Measurements from ENCODE around the gene DLG2. TPM values are rescaled to one million over a fixed set of nuclear protein-coding genes. Genes with fewer than 3 reads are reported as not detected.

DLG2 gene
- total RNA-seq, 2 experiments from 2014 or later = 1.3 to 1.7 TPM

DNA sequence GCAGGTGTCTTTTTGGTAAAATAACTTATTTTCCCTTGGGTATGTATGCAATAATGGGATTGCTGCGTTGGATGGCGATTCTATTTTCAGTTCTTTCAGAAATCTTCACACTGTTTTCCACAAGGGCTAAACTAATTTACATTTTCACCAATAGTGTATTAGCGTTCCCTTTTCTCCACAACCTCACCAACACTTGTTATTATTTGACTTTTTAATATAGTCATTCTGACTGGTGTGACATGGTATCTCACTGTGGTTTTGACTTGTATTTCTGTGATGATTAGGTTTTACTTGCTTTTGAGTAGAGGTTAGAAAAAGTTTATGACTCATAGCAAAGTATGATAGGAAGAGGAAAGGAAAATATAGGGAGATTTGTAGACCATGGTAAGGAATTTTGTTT, 92.3 kb downstream of the DLG2 start:
- Mint-ChIP-seq H3K4me3 (no peak overlapping the region), H3K4me1 (no peaks in the 10 kb centered on the region), H3K36me3 (ENCODE audit: low read depth) (no peaks in the 10 kb centered on the region), H3K27ac (no peak overlapping the region), H3K27me3 (no peaks in the 10 kb centered on the region), H3K9me3 (peaks cover 11% of the 10 kb centered on the region)
- POLR2A ChIA-PET = no interaction called here
- CTCF ChIA-PET = no interaction called here
- no peak for DNase-seq

DNA sequence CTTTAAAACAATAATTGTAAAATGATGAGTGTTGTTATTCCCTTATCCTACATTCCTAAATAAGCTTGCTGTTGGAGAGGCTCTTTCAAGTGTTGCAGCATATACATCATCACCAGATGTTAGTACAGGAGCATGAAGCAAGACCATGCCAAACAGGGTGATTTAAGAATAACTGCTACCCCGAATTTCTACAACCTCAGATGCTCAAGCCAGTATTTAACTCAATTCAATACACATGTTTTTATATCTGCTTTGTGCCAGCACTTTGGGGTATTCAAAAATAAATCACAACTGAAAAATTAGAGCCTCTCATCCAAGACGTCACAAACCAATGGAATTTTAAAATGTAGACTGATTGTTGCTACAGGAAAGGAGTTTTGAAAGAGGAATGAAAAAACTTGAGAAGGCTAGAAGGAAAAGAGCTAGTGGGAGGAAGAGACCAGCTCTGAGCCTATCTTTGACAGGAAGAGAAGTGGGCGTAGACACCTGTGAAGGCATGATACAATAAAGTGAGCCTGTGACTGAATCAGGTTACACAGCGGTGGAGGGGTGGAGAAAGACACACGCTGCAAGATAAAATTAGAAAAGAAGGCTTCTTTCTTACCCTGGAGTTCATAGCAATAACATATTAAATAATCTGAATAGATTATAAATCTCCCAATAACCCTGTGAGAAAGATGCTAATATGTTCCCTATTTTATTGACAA, 95.8 kb downstream of the DLG2 start:
- H3K4me1 Mint-ChIP-seq = no peaks in the 10 kb centered on the region
- ChIA-PET POLR2A (no interaction called here), CTCF (no interaction called here)

DNA sequence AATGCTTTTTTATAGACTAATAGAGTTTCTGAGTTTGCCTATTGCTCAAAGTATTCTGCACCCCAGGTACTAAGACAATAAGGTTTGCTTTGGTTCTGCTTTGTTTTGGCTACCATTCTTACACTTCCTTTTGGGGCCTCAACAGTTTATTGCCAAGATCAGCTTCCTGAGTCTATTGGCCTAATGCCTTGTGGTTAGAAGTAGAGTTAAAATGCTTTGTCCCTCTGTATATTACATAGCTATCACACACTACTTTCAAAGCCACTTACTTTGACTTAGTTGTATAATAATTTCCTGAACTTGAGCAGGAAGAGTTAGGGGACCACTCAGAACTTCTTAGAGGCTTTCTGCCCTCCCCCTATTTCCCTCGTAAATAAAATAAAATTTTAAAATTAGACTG, 96.5 kb downstream of the DLG2 start:
- ChIA-PET CTCF (no interaction called here), POLR2A (no interaction called here)
- no peak for DNase-seq
- Mint-ChIP-seq H3K4me3 (no peak overlapping the region), H3K27me3 (no peaks in the 10 kb centered on the region), H3K4me1 (no peaks in the 10 kb centered on the region), H3K9me3 (peaks cover 9% of the 10 kb centered on the region), H3K36me3 (ENCODE audit: low read depth) (no peaks in the 10 kb centered on the region), H3K27ac (no peak overlapping the region)

More for the DNA sequence above, 95.8 kb downstream of the DLG2 start:
- Mint-ChIP-seq H3K4me3 (no peak overlapping the region), H3K27ac (no peak overlapping the region), H3K36me3 (ENCODE audit: low read depth) (no peaks in the 10 kb centered on the region), H3K9me3 (peaks cover 9% of the 10 kb centered on the region), H3K27me3 (no peaks in the 10 kb centered on the region)
- DNase-seq = no peak

DNA sequence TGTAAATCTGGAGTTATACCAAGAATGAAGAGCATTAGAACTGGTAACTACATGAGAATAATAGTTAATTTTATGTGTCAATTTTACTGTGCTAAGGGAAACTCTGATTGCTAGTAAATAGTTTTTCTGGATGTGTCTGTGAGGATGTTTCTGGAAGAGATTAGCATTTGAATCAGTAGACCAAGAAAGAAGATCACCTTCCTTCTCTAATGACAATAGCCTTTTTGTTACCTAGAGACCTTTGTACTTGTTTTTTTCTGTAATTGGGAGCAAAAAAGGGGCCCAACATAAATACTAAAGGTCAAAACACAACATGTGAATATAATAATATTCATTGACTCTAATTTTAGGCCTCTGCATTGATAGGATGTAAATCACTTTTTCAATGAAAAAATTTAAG, 100.6 kb downstream of the DLG2 start:
- H3K4me3 Mint-ChIP-seq = no peak overlapping the region
- peaks cover 5% of the 10 kb centered on the region for H3K9me3 Mint-ChIP-seq
- no peaks in the 10 kb centered on the region for H3K4me1 Mint-ChIP-seq
- H3K27ac Mint-ChIP-seq = no peak overlapping the region
- ChIA-PET POLR2A (no interaction called here), CTCF (no interaction called here)
- no peaks in the 10 kb centered on the region for H3K27me3 Mint-ChIP-seq
- DNase-seq = no peak
- H3K36me3 Mint-ChIP-seq (ENCODE audit: low read depth) = no peaks in the 10 kb centered on the region

DNA sequence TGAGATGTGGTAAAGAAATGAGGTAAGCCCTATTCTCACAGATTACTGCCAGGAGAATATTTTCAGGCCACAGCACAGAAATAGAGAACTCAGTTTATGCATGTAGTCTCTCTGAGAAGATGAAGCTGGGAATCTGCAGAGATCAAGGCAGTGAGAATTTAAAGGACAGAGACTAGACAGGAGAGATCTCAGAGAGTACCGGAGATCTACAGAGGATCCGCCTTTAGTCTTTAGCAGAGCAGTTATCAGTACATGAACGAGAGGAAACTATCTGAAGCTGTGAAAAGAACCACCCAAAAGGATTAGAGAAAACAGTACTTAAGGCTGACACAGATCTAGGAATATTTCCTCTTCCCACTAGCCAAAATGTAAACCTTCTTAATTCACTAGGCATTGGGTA, 101.5 kb downstream of the DLG2 start:
- CTCF ChIA-PET = no interaction called here
- Mint-ChIP-seq H3K4me3 (no peak overlapping the region), H3K27ac (no peak overlapping the region), H3K4me1 (no peaks in the 10 kb centered on the region), H3K9me3 (peaks cover 11% of the 10 kb centered on the region), H3K36me3 (ENCODE audit: low read depth) (no peaks in the 10 kb centered on the region), H3K27me3 (no peaks in the 10 kb centered on the region)
- POLR2A ChIA-PET = no interaction called here
- no peak for DNase-seq

DNA sequence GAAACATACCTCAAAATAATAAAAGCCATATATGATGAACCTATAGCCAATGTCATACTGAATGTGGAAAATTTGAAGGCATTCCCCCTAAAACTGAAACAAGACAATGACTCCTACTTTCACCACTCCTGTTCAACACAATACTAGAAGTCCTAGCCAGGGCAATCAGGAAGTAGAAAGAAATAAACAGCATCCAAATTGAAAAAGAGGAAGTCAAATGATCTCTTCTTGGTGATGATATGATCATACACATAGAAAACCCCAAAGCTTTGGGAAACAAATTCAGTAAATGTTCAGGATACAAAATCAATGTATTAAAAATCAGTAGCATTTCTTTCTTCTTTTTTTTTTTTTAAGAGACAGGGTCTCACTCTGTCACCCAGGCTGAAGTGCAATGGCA, 109.9 kb downstream of the DLG2 start:
- CTCF ChIA-PET = no interaction called here
- DNase-seq = no peak
- Mint-ChIP-seq H3K27ac (no peak overlapping the region), H3K27me3 (no peaks in the 10 kb centered on the region), H3K9me3 (peaks cover 13% of the 10 kb centered on the region), H3K4me1 (no peaks in the 10 kb centered on the region), H3K36me3 (ENCODE audit: low read depth) (no peaks in the 10 kb centered on the region), H3K4me3 (no peak overlapping the region)
- POLR2A ChIA-PET = no interaction called here

DNA sequence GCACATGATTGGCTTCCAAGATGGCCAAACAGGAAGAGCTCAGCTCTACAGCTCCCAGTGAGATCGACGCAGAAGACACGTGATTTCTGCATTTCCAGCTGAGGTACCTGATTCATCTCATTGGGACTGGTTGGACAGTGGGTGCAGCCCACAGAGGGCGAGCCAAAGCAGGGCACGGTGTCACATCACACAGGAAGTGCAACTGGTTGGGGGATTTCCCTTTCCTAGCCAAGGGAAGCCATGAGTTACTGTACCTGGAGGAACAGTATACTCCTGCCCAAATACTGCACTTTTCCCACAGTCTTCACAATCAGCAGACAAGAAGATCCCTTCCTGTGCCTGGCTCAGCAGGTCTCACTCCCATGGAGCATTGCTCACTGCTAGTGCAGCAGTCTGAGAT, 131.2 kb downstream of the DLG2 start:
- H3K4me3 Mint-ChIP-seq = no peak overlapping the region
- H3K27ac Mint-ChIP-seq = no peak overlapping the region
- ChIA-PET CTCF (no interaction called here), POLR2A (no interaction called here)
- peaks cover 8% of the 10 kb centered on the region for H3K9me3 Mint-ChIP-seq
- H3K36me3 Mint-ChIP-seq (ENCODE audit: low read depth) = no peaks in the 10 kb centered on the region
- H3K4me1 Mint-ChIP-seq = no peaks in the 10 kb centered on the region
- H3K27me3 Mint-ChIP-seq = no peaks in the 10 kb centered on the region
- DNase-seq = no peak

DNA sequence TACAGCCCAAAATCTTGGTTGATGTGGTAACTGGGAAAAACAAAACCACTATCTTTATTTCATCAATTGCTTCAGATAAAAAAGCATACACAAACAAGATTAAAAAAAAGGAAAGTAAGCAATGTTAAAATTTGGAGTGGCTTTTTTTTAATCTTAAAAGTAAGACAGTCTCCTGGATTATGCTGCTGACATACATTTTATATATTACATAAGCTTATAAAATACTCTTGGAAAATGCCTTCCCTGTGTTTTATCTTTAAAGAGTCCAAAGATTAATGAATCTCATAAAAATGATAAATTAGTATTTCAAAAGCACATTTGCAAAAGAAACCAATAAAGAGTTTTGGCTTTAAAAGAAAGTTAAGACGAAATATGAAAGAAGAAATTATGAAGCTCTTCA, 132.7 kb downstream of the DLG2 start:
- Mint-ChIP-seq H3K27me3 (no peaks in the 10 kb centered on the region), H3K27ac (no peak overlapping the region), H3K4me3 (no peak overlapping the region), H3K4me1 (no peaks in the 10 kb centered on the region), H3K9me3 (peaks cover 8% of the 10 kb centered on the region), H3K36me3 (ENCODE audit: low read depth) (no peaks in the 10 kb centered on the region)
- ChIA-PET POLR2A (no interaction called here), CTCF (no interaction called here)
- no peak for DNase-seq

DNA sequence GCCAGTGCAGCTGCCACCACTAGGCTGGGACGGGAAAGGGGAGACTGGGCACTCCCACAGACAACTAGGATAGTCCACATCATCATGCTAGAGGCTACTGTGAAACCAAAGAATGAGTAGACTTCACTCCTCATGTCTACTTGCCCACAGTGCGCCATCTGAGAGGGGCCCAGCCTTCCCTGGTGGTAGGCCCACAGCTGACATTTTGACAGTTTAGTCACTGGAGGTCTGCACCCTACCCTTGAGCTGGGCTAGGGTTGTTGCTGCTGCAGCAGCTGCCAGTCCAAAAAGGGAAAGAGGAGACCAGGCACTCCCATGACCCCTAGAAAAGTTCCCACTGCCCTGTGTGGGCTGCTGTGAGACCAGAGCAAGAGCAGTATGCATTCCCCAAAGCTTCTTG, 141.2 kb downstream of the DLG2 start:
- Mint-ChIP-seq H3K27ac (no peak overlapping the region), H3K4me1 (no peaks in the 10 kb centered on the region), H3K36me3 (ENCODE audit: low read depth) (no peaks in the 10 kb centered on the region), H3K9me3 (peaks cover 9% of the 10 kb centered on the region), H3K27me3 (no peaks in the 10 kb centered on the region), H3K4me3 (no peak overlapping the region)
- ChIA-PET POLR2A (no interaction called here), CTCF (no interaction called here)
- DNase-seq = no peak

DNA sequence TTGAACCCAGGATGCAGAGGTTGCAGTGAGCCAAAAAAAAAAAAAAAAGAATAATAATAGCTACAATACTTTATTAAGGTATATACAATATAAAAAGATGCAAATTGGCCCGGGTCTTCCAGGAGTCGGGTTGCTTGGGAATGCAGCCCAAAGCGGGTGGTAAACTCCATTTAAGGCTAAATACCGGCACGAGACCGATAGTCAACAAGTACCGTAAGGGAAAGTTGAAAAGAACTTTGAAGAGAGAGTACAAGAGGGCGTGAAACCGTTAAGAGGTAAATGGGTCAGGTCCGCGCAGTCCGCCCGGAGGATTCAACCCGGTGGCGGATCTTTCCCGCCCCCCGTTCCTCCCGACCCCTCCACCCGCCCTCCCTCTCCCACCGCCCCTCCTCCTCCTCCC, 143.3 kb downstream of the DLG2 start:
- Mint-ChIP-seq H3K4me3 (no peak overlapping the region), H3K4me1 (no peaks in the 10 kb centered on the region), H3K27ac (no peak overlapping the region), H3K36me3 (ENCODE audit: low read depth) (no peaks in the 10 kb centered on the region), H3K9me3 (peaks cover 9% of the 10 kb centered on the region), H3K27me3 (no peaks in the 10 kb centered on the region)
- ChIA-PET POLR2A (no interaction called here), CTCF (no interaction called here)
- no peak for DNase-seq

DNA sequence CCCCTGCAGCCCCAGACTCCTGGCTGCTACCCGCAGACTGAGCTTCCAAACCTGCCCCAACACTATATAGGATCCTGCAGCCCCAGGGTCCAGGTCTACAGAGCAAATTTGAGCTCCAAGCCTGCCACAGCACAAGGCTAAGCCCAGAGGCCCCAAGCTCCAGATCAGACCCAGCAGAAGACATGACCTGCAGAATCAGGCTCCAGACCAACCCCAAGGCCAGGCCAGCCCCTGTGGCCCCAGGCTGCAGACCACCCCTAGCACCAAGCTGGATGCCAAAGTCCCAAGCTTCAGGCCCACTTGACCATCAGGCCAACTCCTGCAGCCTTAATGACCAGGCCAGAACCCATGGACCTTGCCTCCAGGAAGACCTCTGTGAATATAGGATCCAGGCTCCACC, 145.3 kb downstream of the DLG2 start:
- Mint-ChIP-seq H3K27me3 (no peaks in the 10 kb centered on the region), H3K4me1 (no peaks in the 10 kb centered on the region), H3K4me3 (no peak overlapping the region), H3K36me3 (ENCODE audit: low read depth) (no peaks in the 10 kb centered on the region), H3K27ac (no peak overlapping the region), H3K9me3 (peaks cover 6% of the 10 kb centered on the region)
- ChIA-PET POLR2A (no interaction called here), CTCF (no interaction called here)
- DNase-seq = no peak

DNA sequence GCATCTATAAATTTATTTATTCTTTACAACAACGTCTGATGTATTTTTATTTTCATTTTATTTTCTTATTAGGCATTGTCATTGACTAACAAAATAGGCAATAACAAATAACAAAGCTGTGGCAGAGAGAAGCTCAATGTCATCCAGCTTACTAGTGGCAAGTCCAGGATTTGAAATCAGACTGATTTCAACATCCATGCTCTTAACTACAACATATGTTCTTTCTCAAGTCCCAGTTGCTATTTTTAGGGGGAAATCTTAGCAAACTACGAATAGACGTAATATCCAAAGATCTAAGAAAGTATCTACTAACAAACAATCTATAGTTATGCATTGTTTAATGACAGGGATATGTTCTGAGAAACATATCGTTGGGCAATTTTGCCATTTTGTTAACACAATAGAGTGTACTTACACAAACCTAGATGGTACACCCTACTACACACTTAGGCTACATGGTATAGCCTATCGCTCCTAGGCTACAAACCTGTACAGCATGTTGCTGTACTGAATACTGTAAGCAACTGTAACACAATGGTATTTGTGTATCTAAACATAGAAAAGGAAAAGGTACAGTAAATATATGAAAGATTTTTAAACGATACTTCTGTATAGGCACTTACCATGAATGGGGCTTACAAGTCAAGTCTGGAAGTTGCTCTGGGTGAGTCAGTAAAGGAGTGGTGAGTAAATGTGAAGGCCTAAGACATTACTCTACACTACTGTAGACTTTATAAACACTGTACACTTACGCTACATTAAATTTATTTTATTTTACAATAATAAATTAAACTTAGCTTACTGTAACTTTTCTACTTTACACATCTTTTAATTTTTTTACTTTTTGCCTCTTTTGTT, 151.3 kb downstream of the DLG2 start:
- peaks cover 6% of the 10 kb centered on the region for H3K9me3 Mint-ChIP-seq
- CTCF ChIA-PET = no interaction called here
- DNase-seq = no peak
- POLR2A ChIA-PET = no interaction called here
- no peak overlapping the region for H3K4me3 Mint-ChIP-seq
- no peaks in the 10 kb centered on the region for H3K36me3 Mint-ChIP-seq (ENCODE audit: low read depth)
- H3K27me3 Mint-ChIP-seq = no peaks in the 10 kb centered on the region
- no peak overlapping the region for H3K27ac Mint-ChIP-seq
- no peaks in the 10 kb centered on the region for H3K4me1 Mint-ChIP-seq

DNA sequence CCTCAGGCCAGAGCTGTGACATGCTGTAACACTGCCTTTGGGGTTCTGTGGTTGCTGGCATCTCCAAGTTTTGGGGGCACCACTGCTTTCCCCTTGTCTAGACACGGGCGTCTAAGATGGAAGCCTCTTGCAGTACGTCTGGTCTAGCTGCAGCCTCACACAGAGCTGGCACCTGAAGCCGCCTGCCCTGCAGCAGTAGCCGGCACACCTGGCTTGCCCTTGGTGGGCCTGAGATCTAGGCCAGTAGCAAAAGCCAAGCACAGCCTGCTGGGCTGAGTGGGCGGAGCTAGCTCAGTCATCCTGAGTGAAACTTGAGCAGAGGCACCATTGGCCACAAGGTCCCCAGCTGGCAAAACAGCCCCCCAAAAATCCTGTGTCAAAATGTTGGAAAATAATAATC, 154.2 kb downstream of the DLG2 start:
- DNase-seq = no peak
- Mint-ChIP-seq H3K4me3 (no peak overlapping the region), H3K9me3 (peaks cover 13% of the 10 kb centered on the region), H3K27ac (no peak overlapping the region), H3K4me1 (no peaks in the 10 kb centered on the region), H3K27me3 (no peaks in the 10 kb centered on the region), H3K36me3 (ENCODE audit: low read depth) (no peaks in the 10 kb centered on the region)
- POLR2A ChIA-PET = no interaction called here
- CTCF ChIA-PET = no interaction called here

DNA sequence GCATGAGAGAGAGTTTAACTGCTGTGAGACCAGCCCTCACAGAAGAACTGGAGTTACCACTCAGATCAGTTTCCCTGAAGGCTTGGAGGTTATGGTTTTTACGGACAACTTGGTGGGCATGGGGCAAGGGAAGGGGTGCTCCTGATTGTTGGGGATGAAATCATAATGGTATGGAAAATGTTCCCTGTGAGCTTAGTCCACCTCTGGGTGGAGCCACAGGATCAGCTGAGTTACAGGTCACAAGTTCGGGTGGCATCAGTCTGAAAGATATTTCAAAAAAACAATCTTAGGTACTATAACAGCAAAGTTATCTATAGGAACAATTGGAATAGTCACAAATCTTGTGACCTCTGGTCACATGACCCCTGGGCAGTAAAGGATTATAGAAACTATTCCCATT, 162.9 kb downstream of the DLG2 start:
- DNase-seq = no peak
- H3K27ac Mint-ChIP-seq = no peak overlapping the region
- no peak overlapping the region for H3K4me3 Mint-ChIP-seq
- no peaks in the 10 kb centered on the region for H3K4me1 Mint-ChIP-seq
- POLR2A ChIA-PET = no interaction called here
- no peaks in the 10 kb centered on the region for H3K27me3 Mint-ChIP-seq
- H3K36me3 Mint-ChIP-seq (ENCODE audit: low read depth) = no peaks in the 10 kb centered on the region
- CTCF ChIA-PET = no interaction called here
- H3K9me3 Mint-ChIP-seq = peaks cover 13% of the 10 kb centered on the region

All from activated CD4-positive, alpha-beta memory T cell treated with anti-CD3 and anti-CD28 coated beads, Interleukin-2, amount 10 ng/mL, durations not matched to agents 7 days and 5 days (primary cell).